GM12892 (cell line): Measurements from ENCODE around the gene HPX.

Experiments used
- POLR2A ChIP-seq: IDR thresholded peaks from 2 replicates; pipeline ENCODE4 v1.6.1; 2011; ENCODE audit warnings: low read depth, low read length, control low read depth
- POLR2AphosphoS5 ChIP-seq: IDR thresholded peaks from 2 replicates; pipeline ENCODE4 v1.6.1; 2011; ENCODE audit warnings: low read depth, low read length, control low read depth
- TAF1 ChIP-seq: IDR thresholded peaks from 2 replicates; pipeline ENCODE4 v1.6.1; 2011; ENCODE audit warnings: low read depth, mild to moderate bottlenecking, control low read depth, low read length, borderline replicate concordance

- TF ChIP-seq TAF1: no peak
- peak; percentile 91; the same call in 1 of the 2 replicates for TF ChIP-seq POLR2A
- TF ChIP-seq POLR2AphosphoS5: peak; percentile 96
Observed at GRCh38 chr11:6481012-6481923, 40.5 kb upstream of the HPX start, which contains the start of the genes ARFIP2 and TIMM10B.
